Measurements from ENCODE around the gene AHI1.
A peak's percentile ranks its signal among the peaks of the same experiment; 100 is the strongest.
"Not testable (repeated sequence)": the region's sequence is repeated elsewhere in the genome, so short reads cannot be mapped to it uniquely, and the experiment has no call there.

Gene AHI1

GRCh38 chr6:135266675-135267074 is 230.9 kb downstream of the AHI1 start:
- no peak for DNase-seq (ENCODE audit: low read depth in 2 of 2)

DNA sequence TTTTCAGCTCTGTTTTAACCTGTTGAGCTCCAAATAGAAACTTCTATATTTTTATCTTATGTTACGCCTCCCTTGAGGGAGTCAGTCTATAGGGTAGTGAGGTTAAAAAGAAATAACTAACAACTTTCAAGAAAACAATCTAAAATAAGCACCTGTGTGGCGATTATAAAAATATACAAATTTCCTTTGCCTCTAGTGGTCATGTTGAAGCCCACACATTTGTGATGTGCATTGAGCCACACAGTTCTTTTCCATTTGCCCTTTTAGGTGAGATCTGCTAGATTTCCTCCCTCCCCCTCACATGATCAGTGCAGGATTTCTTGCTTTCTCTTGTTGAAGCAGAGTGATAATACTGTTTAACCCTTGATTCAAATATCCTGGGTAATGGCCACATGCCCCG is 232.3 kb downstream of the AHI1 start:
- DNase-seq (ENCODE audit: low read depth in 2 of 2), result no peak

GRCh38 chr6:135261872-135262725 is 235.4 kb downstream of the AHI1 start:
- no peak for DNase-seq (ENCODE audit: low read depth in 2 of 2)

DNA sequence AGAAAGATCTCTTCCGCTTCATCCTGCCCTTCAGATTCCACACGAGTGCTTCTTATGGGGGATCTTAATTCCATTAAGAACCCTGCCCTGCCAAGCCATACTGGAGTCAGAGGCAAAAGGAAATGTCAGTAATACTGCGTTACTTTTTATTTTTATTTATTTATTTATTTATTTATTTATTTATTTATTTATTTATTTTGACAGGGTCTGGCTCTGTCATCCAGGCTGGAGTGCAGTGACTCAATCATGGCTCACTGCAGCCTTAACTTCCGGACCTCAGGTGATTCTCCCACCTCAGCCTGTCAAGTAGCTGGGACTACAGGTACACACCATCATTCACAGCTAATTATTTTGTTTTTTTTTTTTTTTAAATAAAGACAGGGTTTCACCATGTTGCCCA is 236.9 kb downstream of the AHI1 start:
- no peak for DNase-seq (ENCODE audit: low read depth in 2 of 2)

GRCh38 chr6:135258970-135259369 is 238.6 kb downstream of the AHI1 start:
- no peak for DNase-seq (ENCODE audit: low read depth in 2 of 2)

- no peak for DNase-seq (ENCODE audit: low read depth in 2 of 2)
Measured at GRCh38 chr6:135257631-135258405, 239.7 kb downstream of the AHI1 start.

DNA sequence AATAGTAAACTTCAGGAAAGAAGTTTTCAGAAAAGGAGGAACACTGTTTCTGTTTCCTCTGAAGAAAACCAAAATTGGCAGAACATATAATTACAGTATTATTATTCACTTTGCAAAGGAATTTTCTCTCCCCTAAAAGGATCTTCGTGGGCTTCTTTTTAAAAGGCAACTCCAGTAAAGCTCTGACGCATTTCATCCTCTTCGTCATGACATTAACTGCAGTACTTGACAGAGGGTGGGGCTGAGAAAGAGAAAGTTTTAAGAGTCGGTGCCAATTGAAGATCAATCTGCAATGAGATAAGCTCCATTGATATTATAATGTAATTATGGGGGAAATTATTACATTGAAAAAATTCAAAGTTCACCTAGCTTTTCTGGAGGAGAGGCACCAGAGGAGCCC is 240.7 kb downstream of the AHI1 start:
- no peak for DNase-seq (ENCODE audit: low read depth in 2 of 2)

DNA sequence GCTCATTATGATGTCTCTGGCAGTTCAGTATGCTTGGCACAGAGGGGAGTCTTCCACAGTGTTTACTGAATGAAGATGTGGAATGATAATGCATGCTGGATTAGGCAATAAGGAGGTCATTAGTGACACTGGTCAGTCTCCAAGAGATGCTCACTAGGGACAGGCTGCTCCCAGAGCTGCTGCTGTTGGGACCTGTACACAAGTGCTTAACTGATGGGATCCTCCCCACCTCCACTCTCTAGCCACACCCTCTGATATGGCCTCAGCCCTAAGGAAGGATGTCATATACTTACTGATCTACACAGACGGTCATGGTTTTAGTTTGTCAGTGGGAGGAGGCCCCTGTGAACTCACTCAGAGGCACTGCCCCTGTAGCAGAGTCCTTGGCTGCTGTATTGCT is 243.1 kb downstream of the AHI1 start:
- no peak for DNase-seq (ENCODE audit: low read depth in 2 of 2)

DNA sequence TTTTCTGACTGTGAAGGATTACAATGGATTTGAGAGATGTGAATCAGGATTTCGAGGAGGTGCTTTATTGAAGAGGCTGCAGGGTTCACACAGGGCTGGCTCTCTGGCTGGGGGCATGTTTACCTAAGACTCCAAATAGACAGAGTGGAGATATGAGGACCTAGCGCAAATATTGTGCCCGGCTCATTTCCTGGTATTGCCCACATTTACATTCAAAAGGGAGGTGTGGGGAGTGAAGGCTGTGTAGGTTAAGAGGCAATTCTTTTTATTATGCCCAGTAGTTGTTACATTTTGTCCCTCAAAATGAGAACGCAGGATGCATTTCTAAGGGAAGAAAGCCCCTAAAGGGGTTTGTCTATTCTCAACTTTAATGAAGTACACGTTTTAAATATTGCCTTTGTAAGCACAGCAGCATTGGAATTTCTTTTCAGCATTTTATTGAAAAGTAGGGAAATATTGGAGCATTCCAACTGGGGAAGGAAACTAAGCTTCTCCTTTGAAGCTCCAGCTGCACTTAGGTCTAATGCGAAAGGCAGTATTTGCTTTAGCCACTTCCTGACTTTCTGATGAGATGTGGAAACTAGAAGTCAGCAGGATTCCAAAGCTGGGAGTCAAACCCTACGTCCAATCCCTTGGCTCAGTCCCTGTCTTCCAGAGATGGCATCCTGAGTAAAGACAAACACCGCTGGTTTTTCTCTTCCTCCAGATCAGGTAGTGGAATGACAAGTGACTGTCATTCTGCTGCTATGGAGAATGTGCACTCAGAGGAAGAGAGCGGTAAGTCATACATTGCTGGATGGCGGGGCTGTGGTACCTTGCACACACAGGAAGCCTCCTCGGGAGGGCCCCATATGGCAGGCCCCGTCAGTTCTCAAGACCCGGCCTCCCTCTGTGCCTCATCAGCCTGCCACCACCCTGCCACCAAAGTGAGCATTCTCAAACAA is 245.8 kb downstream of the AHI1 start:
- DNase-seq (ENCODE audit: low read depth in 2 of 2), result peak; percentile 7 to 9

DNA sequence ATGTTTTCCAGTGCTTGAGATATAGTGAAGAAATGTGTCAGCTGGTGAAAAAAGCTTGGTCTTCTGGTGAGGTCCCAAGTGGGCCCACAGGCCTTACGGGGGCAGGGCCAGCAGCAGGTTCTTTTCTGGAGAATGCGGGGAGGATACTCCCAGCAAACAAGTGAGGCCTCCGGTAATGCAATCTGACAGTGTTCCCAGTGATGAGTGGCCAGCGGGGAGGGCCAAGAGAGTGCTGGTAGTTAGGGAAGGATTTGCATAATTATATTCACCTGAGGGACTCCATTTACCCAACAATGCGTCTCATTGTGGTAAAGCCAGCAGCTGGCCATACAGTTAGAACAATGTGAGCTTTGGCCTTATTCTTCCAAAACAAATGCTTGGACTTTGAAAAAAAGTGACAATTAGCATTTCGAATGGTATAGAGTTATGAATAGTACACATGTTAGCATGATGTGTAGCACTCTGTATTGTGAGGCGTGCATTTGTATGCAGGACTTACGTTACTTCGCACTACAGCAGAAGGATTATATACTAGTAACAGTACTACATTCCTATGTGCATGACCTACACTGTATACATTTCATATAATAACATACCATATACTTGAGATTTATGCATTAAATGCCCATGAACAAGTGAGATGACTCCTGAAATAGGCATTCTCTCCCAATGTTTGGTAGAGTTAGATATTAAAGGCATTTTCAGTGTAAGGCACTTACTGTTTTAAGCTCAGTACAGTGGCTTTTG is 246.6 kb downstream of the AHI1 start:
- no peak for DNase-seq (ENCODE audit: low read depth in 2 of 2)

DNA sequence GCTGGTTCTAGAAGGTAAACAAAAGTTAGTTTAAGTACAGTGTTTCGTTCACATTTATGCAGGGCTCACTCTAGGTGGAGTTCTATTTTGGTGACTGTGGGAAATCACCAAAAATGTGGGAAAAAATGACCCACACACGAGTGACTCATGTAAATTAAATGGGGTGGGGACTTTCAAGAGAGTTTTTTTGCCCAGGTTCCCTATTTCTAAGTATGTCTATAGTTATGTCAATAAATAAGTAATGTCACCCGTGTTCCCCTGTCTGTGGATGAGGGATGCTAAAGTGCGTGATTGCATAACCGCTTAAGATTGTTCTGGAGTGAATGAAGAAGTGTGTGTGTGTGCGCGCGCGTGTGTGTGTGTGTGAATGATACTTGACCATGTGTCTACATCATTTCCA is 247.3 kb downstream of the AHI1 start:
- no peak for DNase-seq (ENCODE audit: low read depth in 2 of 2)

- not testable (repeated sequence) for DNase-seq (ENCODE audit: low read depth in 2 of 2)
Measured at GRCh38 chr6:135246412-135247012, 251.0 kb downstream of the AHI1 start.

GRCh38 chr6:135244805-135245204 is 252.7 kb downstream of the AHI1 start:
- DNase-seq (ENCODE audit: low read depth in 2 of 2), result no peak

DNA sequence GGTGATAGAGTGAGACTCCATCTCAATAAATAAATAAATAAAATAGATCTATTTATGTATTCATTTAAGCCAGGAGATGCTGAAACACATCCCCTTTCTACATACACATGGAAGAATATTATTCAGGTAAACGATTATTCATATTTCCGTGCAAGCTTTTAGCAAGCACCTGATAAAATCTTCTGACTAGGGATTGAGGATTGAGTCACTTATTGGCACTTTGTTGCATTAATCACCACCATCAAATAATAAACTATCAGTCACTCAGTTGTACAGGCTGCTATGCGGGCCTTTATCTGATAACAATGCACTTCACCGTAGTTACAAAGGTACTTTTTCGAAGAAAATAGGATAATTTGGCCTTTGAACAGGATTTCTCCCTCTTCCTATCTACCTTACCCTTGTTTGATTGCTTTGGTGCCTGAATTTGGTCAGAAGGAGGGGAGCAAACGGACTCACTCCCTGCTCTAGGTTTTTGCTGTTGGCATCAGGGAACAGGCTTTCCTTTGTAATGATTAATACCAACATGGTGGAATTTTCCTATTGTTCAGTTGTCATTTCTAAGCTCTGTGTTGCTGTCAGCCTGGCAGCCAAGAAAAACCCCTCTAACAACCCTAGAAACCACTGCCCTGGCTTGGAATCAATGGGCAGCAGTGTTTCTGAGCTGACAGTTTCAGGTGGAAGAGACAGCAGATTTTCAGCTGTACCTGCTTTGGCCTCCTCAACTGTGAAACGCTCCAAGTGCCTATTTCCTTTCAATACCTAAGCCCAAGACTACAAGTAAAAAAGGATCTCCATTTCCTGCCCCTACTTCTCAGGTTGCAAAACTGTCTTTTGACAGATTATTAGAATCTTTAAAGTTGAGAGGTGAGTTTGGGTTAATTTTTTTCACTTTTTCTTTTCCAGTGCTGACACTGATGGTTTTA is 253.4 kb downstream of the AHI1 start:
- DNase-seq (ENCODE audit: low read depth in 2 of 2), result no peak

DNA sequence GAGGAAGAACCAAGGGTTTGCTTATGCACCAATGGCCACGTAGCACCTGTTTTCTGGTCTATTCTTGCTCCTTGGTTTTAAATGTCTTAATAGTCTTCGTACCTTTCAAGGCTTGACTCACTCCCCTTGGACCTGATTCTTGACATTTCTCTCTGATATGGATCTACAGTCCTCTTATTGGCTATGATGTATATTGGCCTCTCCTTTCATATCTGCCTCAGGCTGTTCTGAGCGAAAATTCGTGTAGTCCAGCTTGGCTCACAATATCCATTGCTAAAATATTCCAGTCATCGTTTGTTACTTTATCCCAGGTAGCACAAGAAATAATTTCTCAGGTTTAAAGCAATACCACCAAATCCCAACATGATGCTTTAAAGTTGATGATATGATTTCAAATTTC is 256.8 kb downstream of the AHI1 start:
- no peak for DNase-seq (ENCODE audit: low read depth in 2 of 2)

DNA sequence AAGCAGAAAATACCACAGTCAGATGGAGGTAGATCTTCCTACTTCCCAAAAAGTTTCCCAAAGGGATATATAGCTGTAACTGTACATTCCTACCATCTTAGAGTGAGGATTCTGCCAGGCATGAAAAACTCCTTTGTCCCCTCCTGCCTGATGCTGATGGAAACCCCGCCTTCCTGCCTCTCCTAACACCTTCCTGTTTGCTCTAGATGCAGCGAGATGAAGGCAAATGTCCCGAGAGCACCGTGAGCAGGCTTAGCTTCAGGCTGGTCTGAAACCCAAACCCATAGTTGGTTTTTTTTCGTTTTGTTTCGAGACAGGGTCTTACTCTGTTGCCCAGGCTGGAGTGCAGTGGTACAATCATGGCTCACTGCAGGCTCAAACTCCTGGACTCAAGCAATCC is 260.8 kb downstream of the AHI1 start:
- DNase-seq (ENCODE audit: low read depth in 2 of 2), result no peak

GRCh38 chr6:135236319-135236718 is 261.2 kb downstream of the AHI1 start:
- DNase-seq (ENCODE audit: low read depth in 2 of 2), result no peak

DNA sequence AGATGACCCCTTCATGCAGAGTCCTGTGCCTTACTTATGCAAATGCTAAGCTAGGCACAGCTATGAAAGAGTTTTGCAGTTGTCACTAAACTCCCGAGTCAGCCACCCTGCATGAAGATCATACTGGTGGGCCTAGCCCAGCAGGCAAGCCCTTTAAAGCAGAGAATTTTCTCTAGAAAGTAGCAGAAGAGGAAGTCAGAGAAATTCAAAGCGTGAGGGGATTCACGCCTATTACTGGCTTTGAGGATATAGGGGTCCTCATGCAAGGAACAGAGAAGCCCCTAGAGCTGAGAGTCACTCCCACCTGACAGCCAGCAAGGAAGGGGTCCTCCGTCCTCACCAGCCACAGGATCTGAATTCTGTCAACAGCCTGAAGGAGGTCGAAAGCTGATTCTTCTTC is 261.8 kb downstream of the AHI1 start:
- DNase-seq (ENCODE audit: low read depth in 2 of 2), result no peak

- DNase-seq (ENCODE audit: low read depth in 2 of 2), result no peak
Measured at GRCh38 chr6:135234492-135234780, 263.1 kb downstream of the AHI1 start.
